Activated CD8-positive, alpha-beta memory T cell treated with anti-CD3 and anti-CD28 coated beads for 1 hour (primary cell): ENCODE measurements around the gene NEK6.

Experiments used
- DNase-seq, 2 donors: peaks; one replicate each; pipeline ENCODE4 v3.0.0-alpha.2; 2020; ENCODE audit warnings: low read depth in 1 of 2; ENCODE audit errors: extremely low read depth in 1 of 2

The NEK6 gene

DNA sequence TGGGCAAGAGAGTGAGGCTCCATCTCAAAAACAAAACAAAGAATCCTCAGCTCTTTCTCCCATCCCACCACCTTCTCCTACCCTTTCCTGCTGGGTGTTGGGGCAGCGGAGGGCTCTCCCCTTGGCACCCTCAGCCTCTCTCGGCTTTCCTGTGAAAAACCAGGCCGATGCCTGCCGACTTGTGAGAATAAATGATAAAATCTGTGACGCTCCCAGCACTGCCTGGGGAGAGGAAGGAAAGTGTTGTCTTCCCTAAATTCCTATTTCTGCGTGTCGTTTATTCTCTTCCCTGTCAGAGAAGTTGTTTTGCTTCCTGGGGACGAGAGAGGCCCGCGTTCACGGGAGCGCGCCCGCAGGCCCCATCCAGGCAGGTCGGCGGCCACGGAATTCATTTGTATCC lies 19.7 kb downstream of the NEK6 start:
- no peak for DNase-seq

- DNase-seq = no peak
Measured at GRCh38 chr9:124278054-124278540, 20.3 kb downstream of the NEK6 start.

DNA sequence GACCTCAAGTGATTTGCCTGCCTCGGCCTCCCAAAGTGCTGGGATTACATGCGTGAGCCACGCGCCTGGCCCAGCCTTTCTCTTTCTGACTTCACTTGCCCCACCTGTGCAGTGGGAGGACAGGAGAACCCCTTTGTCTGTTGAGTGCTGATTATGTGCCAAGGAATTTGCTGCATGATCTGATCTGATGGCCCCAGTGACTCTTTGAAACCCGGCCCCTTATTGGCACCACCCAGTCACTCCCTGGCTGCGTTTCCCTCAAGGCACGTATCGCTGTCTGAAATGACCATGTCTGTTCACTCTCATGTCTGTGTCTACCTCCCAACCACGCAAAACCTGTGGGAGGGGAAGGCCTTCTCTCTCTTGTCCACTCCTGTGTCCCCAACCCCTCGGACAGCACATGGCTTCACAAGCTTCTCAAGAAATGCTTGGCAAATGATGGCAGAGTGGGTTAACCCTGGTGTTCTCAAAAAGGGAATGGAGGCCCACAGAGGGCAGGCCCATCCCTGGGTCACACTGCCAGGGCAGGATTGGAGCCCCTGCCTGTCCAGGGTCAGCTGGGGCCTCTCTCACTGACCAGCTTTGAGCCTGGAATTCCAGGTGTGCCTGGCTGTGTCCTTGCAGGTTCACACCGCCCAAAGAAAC lies 21.9 kb downstream of the NEK6 start:
- no peak for DNase-seq

GRCh38 chr9:124280176-124280691 lies 22.5 kb downstream of the NEK6 start:
- DNase-seq = no peak

GRCh38 chr9:124281931-124282371 lies 24.2 kb downstream of the NEK6 start:
- no peak for DNase-seq

- DNase-seq = no peak
Measured at GRCh38 chr9:124282442-124283227, 24.9 kb downstream of the NEK6 start.

GRCh38 chr9:124283228-124283814 lies 25.6 kb downstream of the NEK6 start:
- no peak for DNase-seq

DNA sequence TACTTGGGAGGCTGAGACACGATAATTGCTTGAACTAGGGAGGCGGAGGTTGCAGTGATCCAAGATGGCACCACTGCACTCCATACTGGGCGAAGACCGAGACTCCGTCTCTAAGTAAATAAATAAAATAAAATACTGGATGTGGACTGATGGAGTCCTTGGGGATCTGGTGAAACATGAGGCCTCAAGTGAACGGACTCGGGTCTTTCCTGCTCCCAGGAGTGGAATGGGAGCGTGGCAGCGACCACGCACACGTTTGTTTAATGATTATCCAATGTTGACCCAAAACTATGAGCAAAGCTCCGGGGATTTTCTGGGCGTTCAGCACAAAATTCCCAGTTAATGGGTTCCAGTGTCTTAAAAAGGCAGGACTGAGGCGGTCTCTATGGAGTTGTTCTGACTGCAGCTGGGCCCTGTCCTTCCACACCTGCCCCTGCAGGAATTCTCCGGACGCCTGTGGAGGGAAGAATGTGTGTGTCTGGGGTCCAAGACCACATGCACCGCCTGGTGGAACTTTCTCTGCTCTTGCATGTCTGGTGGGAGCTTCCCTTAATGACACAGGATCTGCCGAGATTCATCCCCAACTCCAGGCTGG lies 26.6 kb downstream of the NEK6 start:
- no peak for DNase-seq

DNA sequence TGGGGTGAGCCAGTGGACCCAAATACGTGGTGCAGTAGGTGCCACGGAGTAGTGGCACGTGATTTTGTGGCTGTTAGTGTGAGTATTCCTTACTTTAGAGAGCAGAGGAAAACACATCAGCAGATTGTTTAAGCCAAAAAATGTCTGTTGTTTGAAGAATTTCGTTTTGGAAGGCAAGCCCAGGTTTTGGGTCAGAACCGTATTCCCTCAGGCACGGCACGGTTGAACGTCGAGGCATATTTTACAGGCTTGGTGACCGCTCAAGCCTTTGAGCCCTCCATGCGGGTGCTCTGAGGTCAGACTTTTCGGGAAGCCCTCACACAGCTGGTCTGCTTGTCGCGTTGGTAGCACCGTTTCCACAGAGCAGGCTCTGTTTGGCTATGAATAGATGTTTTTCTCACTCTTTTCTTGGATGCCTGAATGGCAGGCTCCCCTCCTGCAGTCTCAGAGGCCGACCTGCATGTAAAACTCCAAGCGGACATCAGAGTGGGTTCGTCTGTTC lies 27.2 kb downstream of the NEK6 start:
- DNase-seq = no peak

GRCh38 chr9:124285490-124285889 lies 27.7 kb downstream of the NEK6 start:
- no peak for DNase-seq

GRCh38 chr9:124285903-124286291 lies 28.1 kb downstream of the NEK6 start:
- DNase-seq = peak in 1 of 2 donors; percentile 18

DNA sequence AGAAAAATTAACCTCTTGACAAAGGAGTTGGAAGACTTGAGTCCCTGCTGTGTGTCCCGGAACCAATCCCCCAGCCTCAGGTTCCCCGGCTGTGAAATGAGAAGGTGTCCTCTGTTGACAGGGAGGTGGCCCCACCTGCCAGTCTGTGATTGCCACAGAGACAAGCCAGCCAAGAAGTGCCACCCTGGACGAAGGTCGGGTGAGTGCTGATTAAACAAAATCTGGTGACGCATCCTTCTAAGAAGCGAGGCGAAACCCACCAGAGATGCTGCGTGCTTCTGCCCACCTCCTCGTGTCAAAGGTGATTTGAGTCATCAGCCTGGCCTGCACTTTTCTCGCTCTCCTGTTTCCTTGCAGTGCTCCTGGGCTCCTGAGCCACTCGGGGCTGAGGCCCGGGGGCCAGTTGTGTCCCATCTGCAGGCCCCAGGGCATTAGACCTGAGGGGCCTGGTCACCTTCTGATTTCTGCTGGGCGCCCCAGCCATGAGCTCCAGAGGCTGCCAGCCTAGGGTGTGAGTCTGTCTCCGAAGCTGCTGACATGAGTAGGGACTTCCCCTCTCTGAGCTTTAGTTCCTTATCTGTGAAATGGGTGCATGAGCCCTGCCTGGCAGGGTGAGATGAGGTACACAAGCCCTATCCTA lies 28.7 kb downstream of the NEK6 start:
- no peak for DNase-seq

DNA sequence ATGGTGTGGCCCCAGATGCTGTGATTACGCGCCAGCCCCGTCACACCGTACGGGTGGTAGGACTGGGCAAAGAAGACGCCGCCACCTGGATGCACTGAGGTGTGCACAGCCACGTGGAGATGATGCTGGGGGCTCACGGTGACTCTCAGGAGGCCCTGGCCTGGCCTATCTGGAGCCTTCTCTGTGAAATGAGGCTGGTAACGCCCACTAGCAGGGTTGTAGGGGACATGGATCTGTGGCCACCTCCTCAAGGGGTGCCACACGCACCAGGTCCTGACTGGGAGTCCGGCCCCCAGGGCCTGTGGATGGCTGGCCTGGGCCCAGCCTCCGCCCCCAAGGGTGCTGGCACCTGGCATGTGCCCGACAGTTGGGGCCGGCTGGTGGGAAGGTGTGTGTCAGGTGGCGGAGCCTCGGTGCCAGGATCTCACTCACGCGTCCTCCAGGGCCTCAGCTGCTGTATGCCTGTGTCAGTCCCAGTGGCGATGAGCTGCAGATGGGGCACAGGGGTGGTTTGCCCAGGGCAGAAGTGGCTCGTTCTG lies 32.4 kb downstream of the NEK6 start:
- DNase-seq = no peak

GRCh38 chr9:124290743-124291554 lies 33.2 kb downstream of the NEK6 start:
- DNase-seq = no peak

- no peak for DNase-seq
Measured at GRCh38 chr9:124291801-124292396, 34.1 kb downstream of the NEK6 start.

GRCh38 chr9:124292696-124293593 lies 35.2 kb downstream of the NEK6 start:
- no peak for DNase-seq

DNA sequence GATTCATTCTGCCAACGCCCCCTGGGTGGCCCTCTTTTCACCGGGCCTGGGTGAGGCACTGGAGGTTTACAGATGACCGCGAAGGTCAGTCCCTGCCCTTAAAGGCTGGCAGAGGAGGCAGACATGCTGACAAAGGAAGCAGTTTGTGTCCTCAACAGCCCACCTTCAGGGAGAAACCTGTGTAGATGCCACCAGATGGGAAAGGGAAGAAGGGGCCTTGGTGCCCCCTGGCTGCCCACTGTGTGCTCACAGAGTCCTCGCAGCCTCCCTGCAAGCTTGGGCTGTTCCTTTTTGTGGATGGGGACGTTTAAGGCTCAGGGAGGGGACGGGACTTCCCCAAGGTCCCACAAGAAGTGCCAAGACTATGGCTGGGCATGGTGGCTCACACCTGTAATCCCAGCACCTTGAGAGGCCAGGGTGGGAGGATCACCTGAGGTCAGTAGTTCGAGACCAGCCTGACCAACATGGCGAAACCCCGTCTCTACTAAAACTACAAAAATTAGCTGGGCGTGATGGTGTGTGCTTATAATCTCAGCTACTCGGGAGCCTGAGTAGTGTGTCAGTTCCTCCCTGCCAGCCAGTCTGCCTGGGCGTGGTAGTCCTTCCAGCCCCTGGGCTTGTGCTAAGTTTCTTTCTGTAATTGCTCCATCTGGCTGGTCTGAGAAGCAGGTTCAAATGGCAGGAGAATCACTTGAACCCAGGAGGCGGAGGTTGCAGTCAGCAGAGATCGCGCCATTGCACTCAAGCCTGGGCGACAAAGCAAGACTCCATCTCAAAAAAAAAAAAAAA lies 36.2 kb downstream of the NEK6 start:
- no peak for DNase-seq
